Parathyroid adenoma (tissue), 2 donors: ENCODE data around the gene GPR156.
A peak's percentile ranks its signal among the peaks of the same experiment; 100 is the strongest.

ENCODE experiments used
- H2AFZ ChIP-seq: fragments of 300-600 bp; sonication (generic); one replicate; pipeline ENCODE4 v1.7.0; 2017; ENCODE audit warnings: antibody characterized with exemption, mild to moderate bottlenecking
- H3K27ac ChIP-seq: fragments of 300-600 bp; sonication (generic); one replicate; pipeline ENCODE4 v1.7.0; 2017
- H3K27me3 ChIP-seq: fragments of 300-600 bp; sonication (generic); one replicate; pipeline ENCODE4 v1.7.0; 2017; ENCODE audit warnings: low read length; ENCODE audit not compliant: control insufficient read depth, insufficient read depth
- H3K36me3 ChIP-seq: fragments of 300-600 bp; sonication (generic); one replicate; pipeline ENCODE4 v1.7.0; 2017; ENCODE audit warnings: low read length; ENCODE audit not compliant: control insufficient read depth, insufficient read depth
- H3K4me1 ChIP-seq: fragments of 300-600 bp; sonication (generic); one replicate; pipeline ENCODE4 v1.7.0; 2017; ENCODE audit warnings: control low read depth
- H3K4me2 ChIP-seq: fragments of 300-600 bp; sonication (generic); one replicate; pipeline ENCODE4 v1.7.0; 2017; ENCODE audit warnings: low read length
- H3K4me3 ChIP-seq: fragments of 300-600 bp; sonication (generic); one replicate; pipeline ENCODE4 v1.7.0; 2017; ENCODE audit warnings: low read depth, low read length
- H3K79me2 ChIP-seq: fragments of 300-600 bp; sonication (generic); one replicate; pipeline ENCODE4 v1.7.0; 2017; ENCODE audit warnings: control low read depth
- H3K9ac ChIP-seq: fragments of 300-600 bp; sonication (generic); one replicate; pipeline ENCODE4 v1.7.0; 2017; ENCODE audit warnings: mild to moderate bottlenecking
- H3K9me3 ChIP-seq: fragments of 300-600 bp; sonication (generic); one replicate; pipeline ENCODE4 v1.7.0; 2017; ENCODE audit warnings: low read length; ENCODE audit not compliant: control insufficient read depth
- CTCF ChIP-seq: fragments of 300-600 bp; sonication (generic); IDR thresholded peaks from one replicate; pipeline ENCODE4 v1.7.0; 2017; ENCODE audit warnings: antibody characterized with exemption, mild to moderate bottlenecking
- donor health status: primary hyperparathyroidism.

Gene GPR156

GRCh38 chr3:120196333-120196732, 88.7 kb downstream of the GPR156 start:
- no peak overlapping the region for H2AFZ ChIP-seq
- H3K79me2 ChIP-seq = no peaks in the 10 kb centered on the region
- no peaks in the 10 kb centered on the region for H3K36me3 ChIP-seq
- H3K27ac ChIP-seq = no peak overlapping the region
- H3K4me1 ChIP-seq = no peaks in the 10 kb centered on the region
- no peak overlapping the region for H3K9ac ChIP-seq
- H3K4me2 ChIP-seq = no peak overlapping the region
- no peaks in the 10 kb centered on the region for H3K27me3 ChIP-seq
- H3K4me3 ChIP-seq = no peak overlapping the region
- no peak for TF ChIP-seq CTCF
- no peaks in the 10 kb centered on the region for H3K9me3 ChIP-seq

DNA sequence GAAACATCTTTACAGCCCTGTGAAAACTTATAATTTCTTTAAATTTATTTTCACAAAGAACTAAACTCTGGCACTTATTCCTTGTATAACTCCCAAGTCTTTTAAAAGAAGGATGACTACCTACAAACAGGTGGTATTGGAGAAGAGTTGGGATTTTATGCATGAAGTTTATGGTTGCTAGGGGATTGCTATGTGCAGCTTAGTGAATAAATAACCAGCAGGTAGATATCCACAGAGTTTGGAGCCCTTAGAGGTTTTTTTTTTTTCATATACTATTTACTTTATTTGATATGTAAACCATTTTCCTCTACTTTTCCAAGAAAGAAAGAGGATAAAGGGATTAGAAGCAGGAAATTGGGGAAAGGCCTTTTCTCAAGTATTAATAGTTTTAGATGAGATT, 91.5 kb downstream of the GPR156 start:
- Histone ChIP-seq H3K4me3 (no peak overlapping the region), H3K27me3 (no peaks in the 10 kb centered on the region), H2AFZ (no peak overlapping the region), H3K27ac (no peak overlapping the region), H3K36me3 (no peaks in the 10 kb centered on the region), H3K4me1 (no peaks in the 10 kb centered on the region), H3K4me2 (no peak overlapping the region), H3K9me3 (no peaks in the 10 kb centered on the region), H3K79me2 (no peaks in the 10 kb centered on the region), H3K9ac (no peak overlapping the region)
- no peak for TF ChIP-seq CTCF

DNA sequence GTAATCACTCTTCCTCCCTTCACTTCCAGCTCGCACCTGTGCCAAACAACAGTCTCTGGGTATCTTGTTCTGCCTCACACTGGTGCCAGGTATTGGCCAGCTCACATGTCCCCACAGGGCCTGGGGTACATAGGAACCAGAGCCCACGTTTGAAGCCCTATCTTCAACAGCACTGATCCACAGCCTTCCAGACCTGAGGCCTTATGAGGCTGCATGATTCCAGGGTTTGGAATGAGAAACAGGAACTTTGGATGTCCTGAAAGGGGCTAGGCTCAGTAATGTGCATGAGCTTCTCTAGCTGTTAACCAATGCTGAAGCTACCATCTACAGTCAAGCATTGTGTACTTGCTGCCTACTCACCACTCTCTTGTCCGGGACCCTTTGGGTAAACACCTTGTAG, 92.4 kb downstream of the GPR156 start:
- Histone ChIP-seq H3K27me3 (no peaks in the 10 kb centered on the region), H3K9me3 (no peaks in the 10 kb centered on the region), H3K79me2 (no peaks in the 10 kb centered on the region), H3K9ac (no peak overlapping the region), H3K4me1 (no peaks in the 10 kb centered on the region), H3K36me3 (no peaks in the 10 kb centered on the region), H3K4me3 (no peak overlapping the region), H2AFZ (no peak overlapping the region), H3K4me2 (no peak overlapping the region), H3K27ac (no peak overlapping the region)
- TF ChIP-seq CTCF = no peak

- no peaks in the 10 kb centered on the region for H3K79me2 ChIP-seq
- no peak overlapping the region for H2AFZ ChIP-seq
- H3K27ac ChIP-seq = no peak overlapping the region
- H3K36me3 ChIP-seq = no peaks in the 10 kb centered on the region
- H3K9me3 ChIP-seq = no peaks in the 10 kb centered on the region
- no peak overlapping the region for H3K4me2 ChIP-seq
- TF ChIP-seq CTCF = no peak
- no peaks in the 10 kb centered on the region for H3K4me1 ChIP-seq
- H3K4me3 ChIP-seq = no peak overlapping the region
- no peak overlapping the region for H3K9ac ChIP-seq
- no peaks in the 10 kb centered on the region for H3K27me3 ChIP-seq
Observed at GRCh38 chr3:120192159-120192558, 92.9 kb downstream of the GPR156 start.

- Histone ChIP-seq H3K36me3 (no peaks in the 10 kb centered on the region), H3K27me3 (no peaks in the 10 kb centered on the region), H3K27ac (no peak overlapping the region), H3K79me2 (no peaks in the 10 kb centered on the region), H3K4me1 (no peaks in the 10 kb centered on the region), H3K9ac (no peak overlapping the region), H3K4me3 (no peak overlapping the region), H3K9me3 (no peaks in the 10 kb centered on the region), H3K4me2 (no peak overlapping the region), H2AFZ (no peak overlapping the region)
- peak; percentile 18 for TF ChIP-seq CTCF
Observed at GRCh38 chr3:120182613-120183511, 102.2 kb downstream of the GPR156 start.
